ENCODE results near the gene MRPL41. TPM values are rescaled to one million over a fixed set of nuclear protein-coding genes. Genes with fewer than 3 reads are reported as not detected.
"Not testable (repeated sequence)": the region's sequence is repeated elsewhere in the genome, so short reads cannot be mapped to it uniquely, and the experiment has no call there.

The MRPL41 gene
- polyA plus RNA-seq, 1 donor from 2014 or later, result 60.5 TPM

DNA sequence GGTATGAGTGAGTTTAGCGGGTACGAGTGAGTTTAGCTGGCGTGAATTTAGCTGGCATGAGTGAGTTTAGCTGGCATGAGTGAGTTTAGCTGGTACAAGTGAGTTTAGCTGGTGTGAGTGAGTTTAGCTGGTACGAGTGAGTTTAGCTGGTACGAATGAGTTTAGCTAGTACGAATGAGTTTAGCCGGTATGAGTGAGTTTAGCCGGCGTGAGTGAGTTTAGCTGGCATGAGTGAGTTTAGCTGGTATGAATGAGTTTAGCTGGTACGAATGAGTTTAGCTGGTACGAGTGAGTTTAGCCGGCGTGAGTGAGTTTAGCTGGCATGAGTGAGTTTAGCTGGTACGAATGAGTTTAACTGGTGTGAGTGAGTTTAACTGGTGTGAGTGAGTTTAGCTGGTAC lies 42.5 kb upstream of the MRPL41 start:
- no peak for TF ChIP-seq TAF1 (IDR thresholded peaks at IDR 0.05; ENCODE audit: low read depth)
- TF ChIP-seq EZH2 (IDR thresholded peaks at IDR 0.05; ENCODE audit: borderline replicate concordance, insufficient read depth, low read length, poor library complexity, severe bottlenecking), result no peak
- no peak for TF ChIP-seq MXI1 (conservative IDR thresholded peaks at IDR 0.05; ENCODE audit: poor library complexity, severe bottlenecking)
- TF ChIP-seq, protein P1, sequence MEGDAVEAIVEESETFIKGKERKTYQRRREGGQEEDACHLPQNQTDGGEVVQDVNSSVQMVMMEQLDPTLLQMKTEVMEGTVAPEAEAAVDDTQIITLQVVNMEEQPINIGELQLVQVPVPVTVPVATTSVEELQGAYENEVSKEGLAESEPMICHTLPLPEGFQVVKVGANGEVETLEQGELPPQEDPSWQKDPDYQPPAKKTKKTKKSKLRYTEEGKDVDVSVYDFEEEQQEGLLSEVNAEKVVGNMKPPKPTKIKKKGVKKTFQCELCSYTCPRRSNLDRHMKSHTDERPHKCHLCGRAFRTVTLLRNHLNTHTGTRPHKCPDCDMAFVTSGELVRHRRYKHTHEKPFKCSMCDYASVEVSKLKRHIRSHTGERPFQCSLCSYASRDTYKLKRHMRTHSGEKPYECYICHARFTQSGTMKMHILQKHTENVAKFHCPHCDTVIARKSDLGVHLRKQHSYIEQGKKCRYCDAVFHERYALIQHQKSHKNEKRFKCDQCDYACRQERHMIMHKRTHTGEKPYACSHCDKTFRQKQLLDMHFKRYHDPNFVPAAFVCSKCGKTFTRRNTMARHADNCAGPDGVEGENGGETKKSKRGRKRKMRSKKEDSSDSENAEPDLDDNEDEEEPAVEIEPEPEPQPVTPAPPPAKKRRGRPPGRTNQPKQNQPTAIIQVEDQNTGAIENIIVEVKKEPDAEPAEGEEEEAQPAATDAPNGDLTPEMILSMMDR (IDR thresholded peaks at IDR 0.05; ENCODE audit: poor library complexity, severe bottlenecking), result no peak
- TF ChIP-seq SMC3 (conservative IDR thresholded peaks at IDR 0.05; ENCODE audit: poor library complexity), result no peak
- TF ChIP-seq, protein P2, sequence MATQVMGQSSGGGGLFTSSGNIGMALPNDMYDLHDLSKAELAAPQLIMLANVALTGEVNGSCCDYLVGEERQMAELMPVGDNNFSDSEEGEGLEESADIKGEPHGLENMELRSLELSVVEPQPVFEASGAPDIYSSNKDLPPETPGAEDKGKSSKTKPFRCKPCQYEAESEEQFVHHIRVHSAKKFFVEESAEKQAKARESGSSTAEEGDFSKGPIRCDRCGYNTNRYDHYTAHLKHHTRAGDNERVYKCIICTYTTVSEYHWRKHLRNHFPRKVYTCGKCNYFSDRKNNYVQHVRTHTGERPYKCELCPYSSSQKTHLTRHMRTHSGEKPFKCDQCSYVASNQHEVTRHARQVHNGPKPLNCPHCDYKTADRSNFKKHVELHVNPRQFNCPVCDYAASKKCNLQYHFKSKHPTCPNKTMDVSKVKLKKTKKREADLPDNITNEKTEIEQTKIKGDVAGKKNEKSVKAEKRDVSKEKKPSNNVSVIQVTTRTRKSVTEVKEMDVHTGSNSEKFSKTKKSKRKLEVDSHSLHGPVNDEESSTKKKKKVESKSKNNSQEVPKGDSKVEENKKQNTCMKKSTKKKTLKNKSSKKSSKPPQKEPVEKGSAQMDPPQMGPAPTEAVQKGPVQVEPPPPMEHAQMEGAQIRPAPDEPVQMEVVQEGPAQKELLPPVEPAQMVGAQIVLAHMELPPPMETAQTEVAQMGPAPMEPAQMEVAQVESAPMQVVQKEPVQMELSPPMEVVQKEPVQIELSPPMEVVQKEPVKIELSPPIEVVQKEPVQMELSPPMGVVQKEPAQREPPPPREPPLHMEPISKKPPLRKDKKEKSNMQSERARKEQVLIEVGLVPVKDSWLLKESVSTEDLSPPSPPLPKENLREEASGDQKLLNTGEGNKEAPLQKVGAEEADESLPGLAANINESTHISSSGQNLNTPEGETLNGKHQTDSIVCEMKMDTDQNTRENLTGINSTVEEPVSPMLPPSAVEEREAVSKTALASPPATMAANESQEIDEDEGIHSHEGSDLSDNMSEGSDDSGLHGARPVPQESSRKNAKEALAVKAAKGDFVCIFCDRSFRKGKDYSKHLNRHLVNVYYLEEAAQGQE (IDR thresholded peaks at IDR 0.05; ENCODE audit: borderline replicate concordance), result no peak
- TF ChIP-seq POLR2AphosphoS5 (IDR thresholded peaks at IDR 0.05), result no peak
- TF ChIP-seq RAD21 (conservative IDR thresholded peaks at IDR 0.05), result no peak
- TF ChIP-seq EP300 (conservative IDR thresholded peaks at IDR 0.05; ENCODE audit: poor library complexity, severe bottlenecking), result no peak
- Histone ChIP-seq H3K27me3 (ENCODE audit: insufficient read depth, low read depth, low read length) (no peaks in the 10 kb centered on the region), H3K9me3 (ENCODE audit: low read length) (no peaks in the 10 kb centered on the region), H3K79me2 (replicated peaks; ENCODE audit: insufficient read depth, low read length) (no peaks in the 10 kb centered on the region), H2AFZ (ENCODE audit: low read depth, low read length) (no peak overlapping the region), H3K9ac (ENCODE audit: low read length) (no peak overlapping the region), H3K9me2 (ENCODE audit: insufficient read depth, low read length) (no peaks in the 10 kb centered on the region), H3K4me3 (ENCODE audit: low read length) (no peak overlapping the region), H3F3A (ENCODE audit: insufficient read depth, low read length, poor library complexity, severe bottlenecking) (no peaks in the 10 kb centered on the region), H3K4me2 (ENCODE audit: low read length) (no peak overlapping the region), H3K27ac (ENCODE audit: low read length) (no peak overlapping the region), H4K20me1 (ENCODE audit: insufficient read depth) (no peaks in the 10 kb centered on the region), H3K36me3 (ENCODE audit: insufficient read depth, low read length) (no peaks in the 10 kb centered on the region)

DNA sequence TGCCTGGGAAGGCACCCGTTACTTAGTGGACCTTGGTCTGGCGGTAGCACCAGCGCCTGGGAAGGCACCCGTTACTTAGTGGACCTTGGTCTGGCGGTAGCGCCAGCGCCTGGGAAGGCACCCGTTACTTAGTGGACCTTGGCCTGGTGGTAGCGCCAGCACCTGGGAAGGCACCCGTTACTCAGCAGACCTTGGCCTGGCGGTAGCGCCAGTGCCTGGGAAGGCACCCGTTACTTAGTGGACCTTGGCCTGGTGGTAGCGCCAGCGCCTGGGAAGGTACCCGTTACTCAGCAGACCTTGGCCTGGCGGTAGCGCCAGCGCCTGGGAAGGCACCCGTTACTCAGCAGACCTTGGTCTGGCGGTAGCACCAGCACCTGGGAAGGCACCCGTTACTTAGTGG lies 40.6 kb upstream of the MRPL41 start:
- H3K27ac ChIP-seq (ENCODE audit: low read length); H3K9ac ChIP-seq (ENCODE audit: low read length); H2AFZ ChIP-seq (ENCODE audit: low read depth, low read length): not testable (repeated sequence)

More for the DNA sequence above, 40.6 kb upstream of the MRPL41 start:
- H4K20me1 ChIP-seq (ENCODE audit: insufficient read depth); H3K79me2 ChIP-seq (replicated peaks; ENCODE audit: insufficient read depth, low read length); H3K27me3 ChIP-seq (ENCODE audit: insufficient read depth, low read depth, low read length); H3K4me3 ChIP-seq (ENCODE audit: low read length); H3K36me3 ChIP-seq (ENCODE audit: insufficient read depth, low read length); H3F3A ChIP-seq (ENCODE audit: insufficient read depth, low read length, poor library complexity, severe bottlenecking); H3K9me2 ChIP-seq (ENCODE audit: insufficient read depth, low read length); H3K9me3 ChIP-seq (ENCODE audit: low read length); H3K4me2 ChIP-seq (ENCODE audit: low read length): not testable (repeated sequence)
